RPMI7951 (cell line): ENCODE measurements around the gene TMEM234. TPM values are rescaled to one million over a fixed set of nuclear protein-coding genes. Genes with fewer than 3 reads are reported as not detected.
"Not testable (repeated sequence)": the region's sequence is repeated elsewhere in the genome, so short reads cannot be mapped to it uniquely, and the experiment has no call there.

Experiments
- DNase-seq: peaks from one replicate; pipeline ENCODE4 v3.0.0-alpha.2; 2012; ENCODE audit warnings: low read depth
- total RNA-seq: library from RNA; depleted of rRNA; stranded (reverse); fragments of >200 nt; shearing (Covaris generic); gene quantifications from 2 replicates; pipeline ENCODE4 v1.2.3, GENCODE V29; 2014; rRNA removed

TMEM234 gene
- 14.9 and 16.2 TPM in 2 replicates for total RNA-seq

DNA sequence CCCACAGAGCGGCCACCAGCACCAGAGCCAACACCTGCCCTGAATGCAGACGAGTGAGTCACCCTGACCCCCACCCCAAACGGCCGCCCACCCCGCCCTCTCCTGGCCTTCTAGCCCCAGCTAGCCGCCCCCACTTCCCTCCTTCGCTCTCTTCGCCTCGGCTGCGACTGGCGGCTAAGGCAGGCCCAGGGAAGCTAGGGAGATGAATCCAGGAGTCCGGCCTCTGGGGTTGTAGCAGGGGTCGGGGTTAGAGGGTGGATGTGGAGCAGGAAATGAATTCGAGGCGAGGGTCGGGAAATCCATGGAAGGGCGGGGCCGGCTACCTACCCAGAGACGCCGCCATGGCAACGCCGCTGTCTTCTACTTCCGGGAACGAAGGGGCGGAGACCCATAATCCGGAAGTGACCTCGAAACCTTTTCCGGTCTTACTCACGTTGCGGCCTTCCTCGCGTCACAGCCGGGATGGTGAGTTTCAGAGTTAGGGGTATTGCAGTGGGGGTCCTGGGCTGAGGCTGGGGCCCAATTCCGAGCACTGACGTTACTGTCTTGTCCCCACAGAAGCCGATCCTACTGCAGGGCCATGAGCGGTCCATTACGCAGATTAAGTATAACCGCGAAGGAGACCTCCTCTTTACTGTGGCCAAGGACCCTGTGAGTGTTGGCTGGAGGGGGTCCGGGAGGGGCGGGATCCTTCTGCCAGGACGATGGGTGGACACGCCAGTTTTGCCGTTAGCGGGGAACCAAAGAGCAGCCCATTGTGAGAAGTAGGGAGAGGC lies at the start of gene TMEM234, which contains the start of gene EIF3I:
TMEM234 (minus strand) TSS at position 374 of the 776 bp plus-strand sequence; CDS start at position 343, 31 bp downstream.
EIF3I (plus strand) TSS at position 428 of the 776 bp plus-strand sequence; CDS start at position 463, 35 bp downstream.
- peak; percentile 90 for DNase-seq

DNA sequence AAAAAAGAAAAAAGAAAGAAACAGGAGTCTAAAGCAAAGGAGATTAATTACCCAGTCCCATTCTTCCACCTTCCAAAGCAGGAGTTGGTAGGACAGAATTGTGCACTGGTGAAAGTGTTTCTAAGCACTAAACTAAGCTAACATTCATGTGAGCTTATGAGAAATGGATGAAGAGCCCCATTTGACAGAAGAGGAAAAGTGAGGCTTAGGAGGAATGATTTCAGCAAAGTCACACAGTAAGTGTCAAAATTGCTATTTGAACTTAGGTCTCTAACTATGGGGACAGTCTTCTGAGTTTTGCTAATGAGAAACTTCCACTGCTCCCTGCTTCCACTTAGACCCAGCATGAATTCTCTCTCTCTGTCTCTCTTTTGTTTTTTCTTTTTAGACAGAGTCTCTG lies 47.6 kb upstream of the TMEM234 start:
- DNase-seq, result no peak

DNA sequence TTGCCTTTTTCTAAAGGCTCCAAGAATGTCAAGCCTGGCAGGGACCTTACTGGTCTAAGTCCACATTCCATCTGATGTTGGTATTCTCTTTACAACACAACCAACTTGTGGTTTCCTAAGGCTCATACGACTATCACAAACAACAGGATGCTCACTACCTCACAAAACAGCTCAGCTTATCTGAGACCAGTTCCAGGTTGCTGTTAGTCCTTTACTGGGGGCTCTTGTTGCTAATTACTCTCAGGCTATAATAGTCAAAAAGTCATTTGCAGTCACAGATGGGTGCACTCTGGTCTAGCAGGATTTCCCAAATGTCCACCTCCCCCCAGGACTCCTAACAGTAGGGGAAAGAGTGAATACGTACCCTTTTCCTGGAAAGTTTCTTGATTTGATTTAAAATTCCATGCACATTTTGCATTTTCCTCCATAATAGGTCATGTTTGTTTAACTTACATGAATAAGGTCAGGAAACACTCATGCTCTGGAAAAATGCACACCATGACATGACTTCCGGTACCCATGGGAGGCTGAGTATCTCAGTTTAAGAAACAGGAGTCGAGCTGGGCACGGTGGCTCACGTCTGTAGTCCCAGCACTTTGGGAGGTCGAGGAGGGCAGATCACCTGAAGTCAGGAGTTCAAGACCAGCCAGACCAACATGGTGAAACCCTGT lies 44.9 kb upstream of the TMEM234 start:
- no peak for DNase-seq

DNA sequence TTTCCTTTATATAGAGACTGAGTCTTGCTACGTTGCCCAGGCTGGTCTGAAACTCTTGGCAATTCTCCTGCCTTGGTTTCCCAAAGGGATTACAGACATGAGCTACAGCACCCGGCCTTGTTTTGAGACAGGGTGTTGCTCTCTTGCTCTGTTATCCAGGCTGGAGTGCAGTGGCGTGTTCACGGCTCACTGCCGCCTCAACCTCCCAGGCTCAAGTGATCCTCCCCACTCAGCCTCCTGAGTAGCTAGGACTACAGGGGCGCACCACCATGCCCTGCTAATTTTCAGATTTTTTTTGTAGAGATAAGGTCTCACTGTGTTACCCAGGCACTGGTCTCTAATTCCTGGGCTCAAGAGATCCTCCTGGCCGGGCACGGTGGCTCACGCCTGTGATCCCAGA lies 43.7 kb upstream of the TMEM234 start:
- DNase-seq, result no peak

DNA sequence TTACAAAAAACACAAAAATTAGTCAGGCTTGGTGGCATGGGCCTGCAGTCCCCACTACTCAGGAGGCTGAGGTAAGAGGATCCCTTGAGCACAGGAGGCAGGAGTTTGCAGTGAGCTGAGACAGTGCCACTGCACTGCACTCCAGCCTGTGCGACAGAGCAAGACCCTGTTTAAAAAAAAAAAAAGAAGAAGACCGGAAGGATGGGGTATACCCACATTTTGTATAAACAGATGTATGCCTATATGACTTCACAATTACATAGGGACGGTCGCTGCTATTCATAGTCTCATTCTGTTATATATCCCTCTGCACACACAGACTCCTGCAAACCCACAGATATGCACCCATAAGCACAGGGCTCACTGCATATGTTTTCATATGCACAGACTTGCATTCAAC lies 41.6 kb upstream of the TMEM234 start:
- no peak for DNase-seq

DNA sequence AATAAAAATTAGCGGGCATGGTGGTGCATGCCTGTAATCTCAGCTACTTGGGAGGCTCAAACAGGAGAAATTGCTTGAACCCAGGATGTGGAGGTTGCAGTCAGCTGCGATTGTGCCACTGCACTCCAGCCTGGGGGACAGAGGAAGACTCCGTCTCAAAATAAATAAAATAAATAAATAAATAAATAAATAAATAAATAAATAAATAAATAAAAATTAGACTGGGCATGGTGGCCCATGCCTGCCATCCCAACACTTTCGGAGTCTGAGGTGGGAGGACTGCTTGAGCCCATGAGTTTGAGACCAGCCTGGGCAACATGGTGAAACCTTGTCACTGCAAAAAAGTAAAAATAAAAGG lies 41.1 kb upstream of the TMEM234 start:
- not testable (repeated sequence) for DNase-seq

DNA sequence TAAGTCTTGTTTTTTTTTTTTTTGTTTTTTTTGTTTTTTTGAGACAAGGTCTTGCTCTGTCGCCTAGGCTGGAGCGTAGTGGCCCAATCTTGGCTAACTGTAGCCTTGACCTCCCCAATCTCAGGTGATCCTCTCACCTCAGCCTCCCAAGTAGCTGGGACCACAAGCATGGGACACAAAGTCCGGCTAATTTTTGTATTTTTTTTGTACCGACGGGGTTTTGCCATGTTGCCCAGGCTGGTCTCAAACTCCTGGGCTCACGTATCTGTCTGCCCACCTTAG lies 35.0 kb upstream of the TMEM234 start:
- DNase-seq, result no peak

DNA sequence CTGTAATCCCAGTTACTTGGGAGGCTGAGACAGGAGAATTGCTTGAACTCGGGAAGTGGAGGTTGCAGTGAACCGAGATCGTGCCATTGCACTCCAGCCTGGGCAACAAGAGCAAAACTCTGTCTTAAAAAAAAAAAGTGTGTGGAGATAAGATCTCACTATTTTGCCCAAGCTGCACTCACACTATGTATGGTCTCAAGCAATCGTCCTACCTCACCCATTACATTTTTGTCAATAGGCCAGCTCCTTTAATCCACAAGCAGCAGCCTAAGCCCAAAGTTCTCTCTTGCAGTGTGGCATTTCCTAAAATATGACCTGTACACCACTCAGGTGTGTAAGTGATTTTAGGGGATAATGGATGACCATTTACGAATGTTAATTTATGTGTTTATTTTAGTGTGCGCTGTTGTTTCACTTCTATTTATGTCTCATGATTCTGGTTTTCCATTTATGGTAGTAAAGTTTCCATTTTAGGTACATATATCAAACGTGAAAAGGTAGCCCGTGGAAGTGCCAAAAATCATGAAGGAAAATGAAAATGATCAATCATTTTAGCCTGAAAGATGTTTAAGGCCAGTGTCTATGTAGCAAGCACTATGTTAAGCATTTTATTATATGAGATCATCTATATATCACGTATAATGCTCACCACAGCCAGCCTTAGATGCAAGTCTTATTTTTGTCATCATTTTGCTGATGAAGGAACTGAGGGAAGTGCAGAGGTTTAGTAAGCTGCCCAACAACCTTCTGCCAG lies 34.5 kb upstream of the TMEM234 start:
- DNase-seq, result no peak

DNA sequence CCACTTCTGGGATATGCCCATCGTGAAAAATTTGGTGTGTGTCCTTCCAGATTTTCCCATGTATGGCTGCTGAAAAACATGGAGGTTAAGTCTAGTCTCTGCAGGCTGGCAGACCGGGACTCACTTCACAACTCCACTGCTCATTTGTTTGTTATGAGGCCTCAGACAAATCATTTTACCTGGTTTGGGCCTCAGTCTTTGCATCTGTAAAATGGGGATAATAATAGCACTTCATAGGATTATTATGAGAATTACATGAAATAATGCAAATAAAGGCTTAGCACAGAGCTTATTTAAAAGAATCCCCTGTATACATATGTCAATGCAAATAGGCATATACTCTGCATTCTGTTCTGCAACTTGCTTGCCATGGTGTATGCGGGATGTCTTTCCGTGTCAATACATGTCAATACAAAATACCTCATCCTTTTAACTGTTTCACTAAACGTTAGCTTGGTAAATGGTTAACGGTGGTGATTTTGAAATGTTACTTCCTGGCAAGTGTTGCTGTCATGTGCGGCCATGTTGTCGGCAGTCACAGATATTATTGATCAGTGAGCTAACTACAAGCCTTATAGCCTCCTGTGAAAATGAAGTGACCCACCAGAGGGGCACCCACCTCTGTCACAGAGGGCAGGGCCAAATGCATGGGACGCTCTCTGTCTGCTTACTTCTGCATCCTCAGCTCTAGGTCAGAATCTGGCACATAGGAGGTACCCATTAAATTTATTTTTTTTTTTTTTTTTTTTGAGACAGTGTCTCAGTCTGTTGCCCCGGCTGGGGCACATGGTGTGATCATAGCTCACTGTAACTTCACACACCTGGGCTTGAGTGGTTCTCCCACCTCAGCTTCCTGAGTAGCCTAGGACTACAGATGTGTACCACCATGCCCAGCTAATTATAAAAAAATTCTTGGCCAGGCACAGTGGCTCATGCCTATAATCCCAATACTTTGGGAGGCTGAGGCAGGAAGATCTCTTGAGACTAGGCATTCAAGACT lies 33.2 kb upstream of the TMEM234 start:
- no peak for DNase-seq

DNA sequence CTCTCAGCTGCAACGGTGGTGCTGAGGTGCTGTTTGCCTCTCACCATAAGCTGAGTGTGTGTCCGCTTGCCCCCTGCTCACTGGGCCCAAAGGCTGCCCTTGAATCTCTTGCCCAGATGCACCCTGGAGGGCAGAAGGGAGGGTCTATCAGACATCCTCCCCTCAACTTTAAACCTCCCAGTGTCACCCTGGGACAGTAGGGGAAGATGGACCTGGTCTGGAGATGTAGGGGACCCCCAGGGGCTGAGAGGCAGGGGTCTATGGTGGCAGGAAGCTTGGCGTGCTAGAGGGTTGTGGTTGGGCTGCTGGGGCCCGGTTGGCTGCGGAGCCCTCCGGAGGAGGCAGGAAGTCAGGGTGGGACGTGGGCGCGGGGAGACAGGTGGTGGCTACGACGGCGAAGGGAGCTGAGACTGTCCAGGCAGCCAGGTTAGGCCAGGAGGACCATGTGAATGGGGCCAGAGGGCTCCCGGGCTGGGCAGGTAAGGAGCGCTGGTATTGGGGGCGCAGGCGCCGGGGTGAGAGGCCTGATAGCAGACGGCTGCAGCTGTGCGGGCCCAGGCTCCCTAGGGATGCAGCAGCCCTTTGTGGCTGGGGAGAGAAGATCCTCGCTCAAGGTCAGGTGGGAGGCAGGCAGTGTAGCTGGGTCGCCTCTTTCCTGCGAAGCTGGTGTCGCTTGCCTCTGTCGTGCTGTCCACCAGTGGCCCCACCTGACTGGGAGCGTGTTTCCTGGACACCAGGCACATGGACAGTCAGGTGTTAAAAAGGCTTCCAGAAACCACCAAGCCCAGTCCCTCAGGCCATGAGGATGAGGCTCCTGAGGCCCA lies 29.0 kb upstream of the TMEM234 start, which contains the start of gene LCK:
LCK (plus strand) TSS at position 373 of the 824 bp plus-strand sequence. CDS start 23,065 bp downstream, outside the sequence.
- no peak for DNase-seq

DNA sequence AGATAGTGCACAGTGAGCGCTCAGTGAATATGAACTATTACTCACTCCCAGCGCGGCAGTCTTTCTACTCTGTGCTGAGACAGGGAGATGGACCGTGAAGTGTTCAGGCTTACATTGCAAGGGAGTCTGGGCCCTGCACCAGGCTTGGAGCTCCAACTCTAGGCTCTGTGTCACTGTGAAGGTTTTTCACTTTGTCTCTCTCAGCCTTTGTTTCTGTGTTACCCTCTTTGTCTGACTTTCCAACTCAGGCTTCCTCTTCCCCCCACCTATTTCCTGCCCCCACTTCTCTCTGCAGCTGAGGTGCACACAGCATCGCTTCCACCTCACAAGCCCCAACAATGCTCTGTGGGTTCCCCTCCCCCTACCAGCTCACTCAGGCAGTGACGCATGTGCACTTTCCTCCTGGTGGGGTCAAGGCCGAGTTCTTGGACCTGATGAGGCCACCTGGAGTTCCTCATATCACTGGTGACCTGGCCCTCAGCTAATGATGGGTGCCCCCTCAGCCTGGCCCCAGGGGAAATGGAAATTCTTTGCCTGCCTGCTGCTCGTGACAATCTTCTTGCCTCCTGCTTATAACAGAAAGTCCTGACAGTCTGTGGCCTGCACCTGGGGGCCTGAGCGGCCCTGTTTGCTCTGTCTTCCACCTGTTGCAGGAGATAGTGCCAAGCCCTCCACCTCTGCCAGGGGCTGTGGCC lies 27.8 kb upstream of the TMEM234 start:
- no peak for DNase-seq

DNA sequence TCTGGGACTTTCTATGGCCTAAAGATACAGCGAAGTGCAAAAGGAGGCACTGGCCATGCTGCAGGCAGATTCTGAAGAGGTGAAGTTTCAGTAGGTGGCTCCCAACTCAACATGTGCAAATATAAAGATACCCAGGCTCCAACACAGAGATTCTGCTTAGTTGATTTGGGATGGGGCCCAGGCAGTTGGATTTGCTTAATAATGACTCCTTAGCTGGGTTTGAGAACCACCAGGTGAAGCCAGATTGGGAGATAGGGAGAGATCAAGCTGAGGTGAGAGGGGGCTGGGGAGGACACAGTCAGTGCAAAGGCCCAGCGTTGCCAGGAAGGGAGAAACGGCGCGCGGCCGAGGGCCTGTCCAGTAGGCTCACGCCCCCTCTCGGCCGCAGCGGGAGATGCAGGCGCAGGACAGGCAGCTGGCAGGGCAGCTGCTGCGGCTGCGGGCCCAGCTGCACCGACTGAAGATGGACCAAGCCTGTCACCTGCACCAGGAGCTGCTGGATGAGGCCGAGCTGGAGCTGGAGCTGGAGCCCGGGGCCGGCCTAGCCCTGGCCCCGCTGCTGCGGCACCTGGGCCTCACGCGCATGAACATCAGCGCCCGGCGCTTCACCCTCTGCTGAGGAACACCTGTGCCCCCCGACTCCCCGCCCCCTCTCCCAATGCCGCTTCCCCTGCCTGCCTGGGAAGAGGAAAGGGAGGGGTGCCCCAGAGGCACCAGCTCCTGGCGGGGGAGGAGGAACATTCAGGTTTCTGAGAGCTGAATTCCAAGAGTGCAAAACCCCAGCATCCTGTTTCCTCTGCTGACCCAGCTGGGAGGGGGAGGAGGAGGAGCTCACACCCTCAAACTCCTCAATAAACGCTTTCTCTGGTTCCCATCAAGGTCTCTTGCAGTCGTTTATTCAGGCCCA lies 26.1 kb upstream of the TMEM234 start:
- DNase-seq, result peak; percentile 63

DNA sequence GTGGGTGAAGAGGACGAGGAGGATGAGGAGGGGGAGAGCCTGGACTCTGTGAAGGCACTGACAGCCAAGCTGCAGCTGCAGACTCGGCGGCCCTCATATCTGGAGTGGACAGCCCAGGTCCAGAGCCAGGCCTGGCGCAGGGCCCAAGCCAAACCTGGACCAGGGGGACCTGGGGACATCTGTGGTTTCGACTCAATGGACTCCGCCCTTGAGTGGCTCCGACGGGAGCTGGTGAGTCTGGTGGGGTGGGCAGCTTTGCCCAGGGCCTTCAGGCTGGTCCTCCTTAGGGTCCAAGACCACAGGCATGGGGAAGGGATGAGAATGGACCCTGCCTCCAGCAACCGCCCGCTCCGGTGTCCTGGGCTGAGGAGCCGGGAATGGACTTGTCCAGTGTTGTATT lies 25.3 kb upstream of the TMEM234 start:
- no peak for DNase-seq

DNA sequence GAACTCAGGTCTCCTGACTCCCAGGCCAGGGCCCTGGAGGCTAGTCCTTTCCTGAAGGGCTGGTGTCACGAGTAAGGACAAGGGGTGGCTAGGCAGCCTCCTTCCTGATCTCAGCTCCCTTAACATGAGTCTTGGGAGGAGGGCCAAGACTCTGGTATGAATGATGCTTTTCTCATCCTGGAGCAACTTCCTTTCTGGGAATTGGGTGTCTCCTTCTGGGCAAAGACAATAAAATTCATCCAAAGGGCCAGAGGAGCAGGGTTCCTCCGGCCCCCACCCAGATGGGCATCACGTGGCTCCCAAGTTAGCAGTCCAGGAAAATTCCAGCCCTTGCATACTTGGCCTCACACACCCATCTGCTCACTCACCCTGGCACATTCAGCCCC lies 24.7 kb upstream of the TMEM234 start, which contains the start of gene FAM167B:
FAM167B (plus strand) TSS at position 335 of the 386 bp plus-strand sequence. CDS start 200 bp downstream, outside the sequence.
- peak; percentile 61 for DNase-seq

DNA sequence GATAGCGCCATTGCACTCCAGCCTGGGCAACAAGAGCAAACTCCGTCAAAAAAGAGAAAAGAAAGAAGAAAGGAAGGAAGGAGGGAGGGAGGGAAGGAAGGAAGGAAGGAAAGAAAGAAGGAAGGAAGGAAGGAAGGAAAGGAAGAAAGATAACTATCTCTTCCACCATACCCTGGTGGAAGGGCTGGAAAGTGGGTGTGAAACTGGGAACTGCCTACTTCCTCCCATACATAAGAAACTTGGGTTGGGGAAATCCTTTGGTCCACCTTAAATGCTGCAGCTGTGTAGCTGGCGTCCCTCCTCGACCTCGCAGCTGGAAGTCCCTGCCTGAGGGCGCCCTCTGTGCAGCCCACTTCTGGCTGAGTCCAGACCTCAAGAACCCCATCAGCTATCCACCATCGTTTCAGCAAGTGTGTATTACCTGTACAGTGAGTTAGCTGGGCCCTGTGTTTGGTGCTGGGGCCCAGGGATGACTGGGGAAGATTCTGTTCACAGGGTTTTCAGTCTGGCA lies 20.2 kb upstream of the TMEM234 start:
- peak; percentile 69 for DNase-seq

DNA sequence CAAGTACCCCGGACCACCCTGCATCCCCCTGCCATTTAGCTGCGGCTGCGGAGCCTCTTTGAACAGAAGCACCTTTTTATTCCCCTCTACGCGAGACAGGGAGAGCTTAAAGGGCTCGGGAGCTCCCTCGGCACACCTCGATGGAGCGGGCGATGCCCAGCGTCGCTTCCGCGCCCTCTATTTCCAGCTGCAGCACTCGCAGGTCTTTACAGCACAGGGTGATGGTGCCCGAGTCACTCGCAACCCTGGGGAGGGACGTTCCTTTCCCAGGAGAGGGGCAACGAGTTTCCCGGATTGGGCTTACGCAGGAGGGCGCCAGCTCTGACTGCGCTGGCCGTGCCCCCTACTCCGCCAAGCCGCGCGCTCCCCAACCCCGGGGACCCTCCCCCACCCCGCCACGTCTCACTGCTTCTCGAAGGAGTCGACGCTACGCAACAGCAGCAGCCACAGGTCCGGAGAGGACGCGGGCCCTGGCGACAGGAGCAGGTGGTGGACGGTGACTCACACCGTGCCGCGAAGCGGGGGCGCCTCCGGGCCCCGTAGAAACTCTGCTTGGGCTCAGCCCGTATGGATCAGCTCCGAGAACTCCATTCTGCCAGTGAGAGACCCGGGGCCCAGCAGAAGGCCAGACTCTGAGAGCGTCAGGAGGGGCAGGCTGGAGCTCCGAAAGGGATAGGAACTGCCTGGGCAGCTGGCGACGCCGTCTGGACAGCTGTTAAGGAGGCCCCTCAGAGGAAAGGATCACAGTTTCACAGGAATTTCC lies 19.0 kb upstream of the TMEM234 start:
- DNase-seq, result peak; percentile 68

DNA sequence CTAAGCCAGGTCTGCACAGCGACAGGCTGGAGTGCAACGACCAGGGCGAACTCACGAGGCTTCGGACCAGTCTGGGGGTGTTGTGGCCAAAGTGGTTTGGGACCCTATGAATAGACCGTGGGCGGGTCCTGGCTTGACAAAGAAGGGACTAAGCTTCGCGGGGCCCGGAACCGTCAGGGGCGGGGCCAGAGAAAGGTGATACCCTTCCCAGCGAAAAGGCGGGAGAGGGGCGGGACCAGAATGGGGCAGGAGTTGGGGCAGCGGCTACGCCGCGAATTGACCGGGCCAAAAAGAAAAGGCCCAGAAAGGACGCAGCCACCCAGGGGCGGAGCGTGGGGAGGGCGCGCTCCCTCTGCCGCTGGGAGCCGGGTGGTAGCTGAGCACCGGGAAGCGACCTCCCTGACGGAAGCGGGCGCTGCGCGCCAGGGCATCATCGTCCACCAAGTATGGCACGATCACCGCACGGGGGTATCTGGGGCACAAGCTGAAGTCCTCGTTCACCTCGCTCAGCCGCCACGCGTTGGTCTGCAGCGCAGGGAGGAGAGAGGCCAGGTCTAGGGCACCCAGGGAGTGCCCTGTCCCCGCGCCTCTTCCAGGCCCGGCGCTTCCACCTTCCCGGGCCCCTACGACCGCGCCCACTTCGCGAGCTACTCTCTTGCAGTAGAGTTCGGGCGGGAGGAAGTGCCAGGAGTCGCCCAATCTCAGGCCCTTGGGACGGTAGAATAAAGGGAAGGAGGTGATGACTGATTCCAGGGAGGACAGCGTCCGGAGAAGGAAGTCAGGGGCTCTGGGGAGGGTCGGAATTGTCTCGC lies 18.2 kb upstream of the TMEM234 start:
- peak; percentile 71 for DNase-seq
